MM.1S (cell line): ENCODE results near the gene PUM1.

Experiments
- EZH2 ChIP-seq: fragments of 300-600 bp; sonication (generic); optimal IDR thresholded peaks from 2 replicates; pipeline ENCODE3; 2017; ENCODE audit warnings: low read depth, mild to moderate bottlenecking, antibody characterized with exemption, low read length, mixed read lengths
- TF ChIP-seq, protein P1 (sequence below): fragments of 300-600 bp; sonication (generic); IDR thresholded peaks from 2 replicates; pipeline ENCODE4 v1.5.1; 2016; ENCODE audit warnings: antibody characterized with exemption, low read length, mixed read lengths

DNA sequence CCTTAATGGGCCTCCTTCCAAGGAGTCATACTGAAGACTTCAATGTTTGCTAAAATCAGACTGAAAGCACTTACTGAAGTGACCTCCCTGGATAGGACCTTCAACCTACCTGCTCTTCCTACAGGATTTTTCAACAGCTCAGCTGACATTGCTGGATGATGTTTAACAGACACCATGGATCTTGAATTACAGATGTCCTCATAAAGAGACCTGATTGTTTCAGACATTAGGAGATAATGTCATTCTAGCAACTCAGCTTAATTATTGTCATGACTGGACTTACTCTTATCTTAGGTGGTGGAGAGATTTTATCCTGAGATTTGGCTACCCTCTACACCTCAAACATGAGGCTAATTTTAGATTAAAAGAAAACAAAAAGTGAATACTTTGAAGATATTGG lies 83.1 kb downstream of the PUM1 start:
- TF ChIP-seq, protein P1, sequence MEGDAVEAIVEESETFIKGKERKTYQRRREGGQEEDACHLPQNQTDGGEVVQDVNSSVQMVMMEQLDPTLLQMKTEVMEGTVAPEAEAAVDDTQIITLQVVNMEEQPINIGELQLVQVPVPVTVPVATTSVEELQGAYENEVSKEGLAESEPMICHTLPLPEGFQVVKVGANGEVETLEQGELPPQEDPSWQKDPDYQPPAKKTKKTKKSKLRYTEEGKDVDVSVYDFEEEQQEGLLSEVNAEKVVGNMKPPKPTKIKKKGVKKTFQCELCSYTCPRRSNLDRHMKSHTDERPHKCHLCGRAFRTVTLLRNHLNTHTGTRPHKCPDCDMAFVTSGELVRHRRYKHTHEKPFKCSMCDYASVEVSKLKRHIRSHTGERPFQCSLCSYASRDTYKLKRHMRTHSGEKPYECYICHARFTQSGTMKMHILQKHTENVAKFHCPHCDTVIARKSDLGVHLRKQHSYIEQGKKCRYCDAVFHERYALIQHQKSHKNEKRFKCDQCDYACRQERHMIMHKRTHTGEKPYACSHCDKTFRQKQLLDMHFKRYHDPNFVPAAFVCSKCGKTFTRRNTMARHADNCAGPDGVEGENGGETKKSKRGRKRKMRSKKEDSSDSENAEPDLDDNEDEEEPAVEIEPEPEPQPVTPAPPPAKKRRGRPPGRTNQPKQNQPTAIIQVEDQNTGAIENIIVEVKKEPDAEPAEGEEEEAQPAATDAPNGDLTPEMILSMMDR = no peak
- TF ChIP-seq EZH2 = no peak
